Fibroblast of skin of right quadriceps (primary cell): ENCODE results near the gene NPTX1.
A peak's percentile ranks its signal among the peaks of the same experiment; 100 is the strongest.

ENCODE experiments used
- DNase-seq: peaks from one replicate; pipeline ENCODE4 v3.0.0-alpha.2; 2013

The NPTX1 gene

DNA sequence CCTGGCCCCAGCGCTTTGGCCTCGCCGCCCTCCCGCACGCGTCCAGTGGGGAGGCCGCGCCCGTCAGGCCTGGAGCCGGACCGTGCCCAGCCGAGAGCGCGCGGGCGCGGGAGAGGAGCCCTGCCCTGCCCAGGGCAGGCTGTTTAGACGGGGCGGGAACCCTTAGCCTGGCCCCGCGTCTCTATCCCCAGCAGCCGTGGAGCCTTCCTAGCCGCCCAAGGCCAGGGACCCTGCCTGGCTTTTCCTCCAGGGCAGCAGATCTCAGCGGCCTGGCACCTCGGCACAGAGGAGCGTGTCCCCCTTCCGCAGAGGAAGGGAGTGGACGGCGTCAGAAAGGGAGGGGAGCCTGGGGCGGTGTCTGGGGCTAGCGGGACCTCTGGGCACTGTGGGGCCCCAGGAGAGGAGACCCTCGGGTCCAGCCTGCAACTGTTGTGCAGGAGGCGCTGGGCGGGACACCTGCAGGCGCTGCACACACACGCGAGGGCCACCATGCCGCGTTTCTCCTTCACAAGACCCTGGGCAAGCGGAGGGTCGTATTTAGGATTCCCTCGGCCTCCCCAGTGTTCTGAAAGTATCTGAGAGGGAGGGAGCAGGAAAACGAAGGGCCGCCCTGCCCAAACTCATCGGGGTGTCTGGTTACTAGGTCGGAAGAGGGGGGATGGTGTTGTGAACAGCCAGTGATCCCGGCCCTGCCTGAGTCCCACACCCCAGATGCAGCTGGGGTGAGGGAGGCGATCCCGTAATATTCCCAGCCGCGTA is 2.3 kb upstream of the NPTX1 start:
- no peak for DNase-seq

DNA sequence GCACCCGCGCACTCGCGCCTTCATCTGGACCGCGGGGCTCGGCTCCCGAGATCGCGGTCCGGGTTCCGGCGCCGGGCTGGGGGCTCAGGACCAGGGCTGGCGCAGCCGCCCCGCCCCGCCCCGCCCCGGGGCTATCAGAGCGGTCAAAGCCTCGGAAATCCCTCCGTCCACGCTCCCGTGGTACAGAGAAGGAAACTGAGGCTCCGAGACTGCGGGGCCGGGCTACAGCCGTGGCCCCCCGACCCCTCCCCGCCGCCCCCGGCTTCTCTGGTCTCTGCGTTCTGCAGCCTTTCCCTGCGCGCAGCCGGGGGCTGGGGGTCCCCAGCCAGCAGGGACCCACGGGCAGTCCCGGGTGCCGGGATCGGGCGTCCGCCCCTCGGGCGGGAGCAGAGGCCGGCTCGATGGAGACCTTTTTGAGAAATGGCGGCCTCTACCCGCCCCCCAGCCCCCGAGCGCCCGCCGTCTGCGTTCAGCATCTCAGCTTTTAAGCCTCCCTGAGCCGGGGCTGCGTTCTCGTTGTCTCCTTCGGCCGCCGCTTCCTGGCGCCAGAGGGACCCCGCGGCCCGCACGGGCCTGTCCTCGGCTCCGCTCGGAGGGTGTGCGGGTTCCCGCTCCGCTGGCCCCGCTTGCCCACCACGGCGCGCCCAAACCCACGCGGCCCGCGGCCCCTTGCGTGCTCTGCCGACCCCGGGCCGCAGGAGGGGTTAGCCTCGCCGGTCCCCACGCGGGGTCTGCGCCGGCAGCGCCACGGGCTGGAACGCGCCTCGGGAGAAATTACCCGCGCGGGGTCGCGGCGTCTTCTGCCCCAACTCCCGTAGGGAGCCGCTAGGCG is 1.5 kb upstream of the NPTX1 start:
- DNase-seq, result peak; percentile 50

DNA sequence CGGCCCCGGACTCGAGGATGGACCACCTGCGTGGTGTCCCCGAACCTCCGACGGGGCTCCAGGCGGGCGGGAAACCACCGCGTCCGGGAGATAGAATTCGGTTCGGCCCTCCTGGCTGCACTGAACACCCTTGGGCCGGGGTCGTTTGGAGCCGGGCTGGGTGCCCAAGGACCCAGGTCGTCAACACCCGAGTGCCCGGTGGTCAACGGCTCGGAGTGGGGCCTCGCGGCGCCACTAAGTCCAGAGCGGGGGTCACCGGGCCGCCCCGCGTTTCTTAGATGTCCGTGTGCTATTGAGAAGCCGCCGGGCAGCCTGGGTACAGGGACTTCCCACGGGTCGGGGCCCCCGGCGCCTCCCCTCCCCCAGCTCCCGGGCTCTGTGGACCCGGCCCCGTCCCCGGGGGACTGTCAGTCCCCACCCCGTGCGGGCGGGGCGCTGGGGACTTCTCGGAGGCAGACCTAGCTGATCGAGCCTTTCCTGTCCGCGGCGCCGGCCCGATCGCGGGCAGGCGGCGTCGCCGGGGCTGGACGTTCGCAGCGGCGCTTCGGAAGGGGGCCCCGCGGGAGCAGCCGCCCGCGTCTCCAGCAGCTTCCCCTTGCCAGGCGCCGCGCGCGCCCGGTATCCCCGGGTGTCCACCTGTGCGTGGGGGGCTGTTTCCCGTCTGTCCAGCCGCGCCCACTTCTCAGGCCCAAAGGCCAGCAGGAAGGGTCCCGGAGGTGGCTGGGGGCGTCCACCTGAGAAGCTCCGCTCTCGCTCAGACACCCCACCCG is 655 bp upstream of the NPTX1 start:
- DNase-seq, result no peak

DNA sequence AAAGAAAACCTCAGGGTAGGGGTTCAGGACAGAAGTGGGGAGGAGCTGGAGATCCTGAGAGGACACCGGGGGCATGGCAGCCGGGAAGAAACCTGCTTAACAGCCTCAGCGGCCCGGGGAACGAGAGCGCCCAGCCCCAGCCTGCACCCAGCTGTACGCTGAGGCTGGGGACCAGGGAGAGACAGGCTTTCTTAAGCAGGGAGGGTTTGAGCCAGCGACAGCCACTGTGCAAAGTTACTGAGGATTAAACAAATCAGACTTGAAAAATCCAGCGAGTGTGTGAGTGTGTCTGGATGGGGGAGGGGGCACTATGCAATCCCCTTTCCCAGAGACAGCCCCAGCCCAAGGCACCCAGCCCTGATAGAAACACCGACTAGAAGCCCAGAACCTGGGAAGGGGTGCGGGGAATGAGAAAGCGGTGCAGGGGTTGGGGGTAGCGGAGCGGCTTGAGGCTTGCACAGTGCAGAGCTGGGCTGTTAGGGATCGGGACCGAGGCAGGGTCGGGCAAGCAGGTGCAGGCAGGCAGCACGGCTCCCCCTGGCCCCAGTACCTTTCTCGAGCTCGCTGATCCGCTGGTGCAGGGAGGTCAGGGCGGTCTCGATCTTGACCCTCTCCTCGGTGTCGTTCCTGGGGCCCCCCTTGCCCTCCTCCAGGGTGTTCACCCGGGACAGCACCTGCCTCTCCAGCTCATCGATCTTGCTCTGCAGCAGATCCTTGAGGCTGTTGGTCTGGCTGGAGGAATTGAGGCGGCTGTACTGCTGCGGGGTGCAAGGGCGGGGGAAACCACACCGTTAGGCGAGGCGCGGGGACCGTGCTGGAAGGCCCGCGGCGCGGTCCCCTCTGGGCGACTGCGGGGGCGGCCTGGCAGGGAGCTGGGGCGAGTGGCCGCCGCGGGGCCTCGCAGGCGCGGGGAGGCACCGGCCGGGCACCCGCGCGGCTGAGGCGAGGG is 1.2 kb downstream of the NPTX1 start:
- no peak for DNase-seq

DNA sequence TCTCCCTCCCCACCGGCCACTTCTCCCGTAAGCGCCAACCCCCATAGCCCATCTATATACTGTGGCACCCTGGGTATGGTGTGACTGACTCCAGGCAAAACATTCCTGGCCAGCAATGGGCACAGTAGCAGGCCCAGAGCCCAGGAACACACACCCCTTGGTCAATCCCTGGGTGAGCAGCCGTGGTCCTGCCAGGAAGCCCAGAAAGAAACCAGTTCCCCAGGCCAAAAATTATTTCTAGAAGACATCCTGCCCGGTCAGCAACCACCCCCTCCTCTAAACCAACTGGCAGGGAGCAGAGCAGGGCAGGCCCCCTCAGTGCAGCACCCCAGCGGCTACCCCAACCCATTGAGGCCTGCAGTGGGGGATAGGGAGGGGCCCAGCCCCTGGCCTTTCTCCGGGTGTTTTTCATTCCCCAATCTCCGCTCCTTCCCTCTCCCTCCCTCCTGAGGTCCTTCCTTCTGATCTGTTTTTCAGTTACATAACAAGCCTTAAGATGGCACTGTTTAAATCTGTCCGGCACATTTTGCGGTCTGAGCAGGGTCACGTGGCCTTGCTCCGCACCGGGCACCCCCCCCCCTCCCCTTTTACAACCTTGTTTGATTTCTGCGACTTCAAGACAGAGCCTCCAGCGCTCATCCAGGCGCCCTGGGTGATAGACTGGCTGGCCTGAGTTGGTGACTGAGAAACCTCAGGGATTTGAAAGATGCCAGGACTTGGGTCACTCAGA is 2.0 kb downstream of the NPTX1 start:
- DNase-seq, result peak; percentile 13

DNA sequence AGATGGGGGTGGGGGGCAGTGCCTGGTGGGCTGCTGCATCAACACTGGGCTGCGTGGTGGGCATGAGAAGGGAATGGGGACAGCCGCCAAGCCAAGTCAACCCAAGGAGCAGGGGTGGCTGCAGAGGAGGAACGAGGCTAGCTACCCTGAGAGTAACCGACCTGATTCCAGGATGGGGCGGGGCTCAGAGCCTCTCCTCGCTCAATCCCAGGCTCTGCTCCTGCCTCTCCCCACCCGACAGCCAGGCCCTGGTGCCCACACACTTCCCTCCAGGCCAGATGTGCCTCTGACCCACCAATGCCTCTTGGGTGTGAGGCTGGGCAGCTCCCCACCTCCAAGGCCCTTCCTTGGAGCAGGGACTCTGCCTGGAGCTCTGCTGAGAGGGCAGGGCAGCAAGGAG is 2.7 kb downstream of the NPTX1 start:
- no peak for DNase-seq

DNA sequence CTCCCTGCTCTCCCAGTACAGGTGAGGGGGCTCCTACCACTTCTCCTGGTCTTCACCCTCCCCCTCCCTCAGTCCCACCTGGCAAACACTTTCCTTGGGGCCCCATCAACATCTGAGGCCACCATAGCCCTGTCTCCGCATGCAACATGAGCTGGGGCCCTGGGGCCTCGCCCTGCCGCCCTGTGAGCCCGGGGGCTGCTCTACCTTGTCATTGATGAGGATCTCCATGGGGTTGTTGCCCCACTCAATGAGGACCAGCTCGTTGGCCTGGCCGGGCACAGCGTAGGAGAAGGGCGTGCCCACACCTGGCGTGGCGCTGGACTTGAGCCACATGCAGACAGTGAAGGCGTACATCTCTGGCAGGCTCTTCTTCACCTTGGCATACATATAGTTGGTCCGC is 3.4 kb downstream of the NPTX1 start:
- no peak for DNase-seq

DNA sequence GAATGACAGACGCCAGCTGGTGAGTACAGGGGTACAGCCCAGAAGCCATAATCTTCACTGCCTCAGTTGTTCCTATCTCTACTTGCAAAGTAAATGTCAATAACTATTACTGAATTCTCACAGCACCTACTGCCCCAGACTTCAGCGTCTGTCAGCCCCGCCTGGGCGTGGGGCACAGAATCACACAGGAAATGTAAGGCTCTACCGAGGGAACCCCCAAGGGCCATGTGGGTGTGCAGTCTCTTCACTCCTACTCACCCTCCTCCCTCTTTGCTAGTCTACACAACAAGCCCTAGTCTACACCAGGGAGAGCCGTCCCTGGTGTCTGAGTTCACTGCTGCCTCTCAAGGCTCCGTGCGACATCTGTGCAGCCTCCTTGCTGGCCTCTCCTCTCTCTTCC is 4.5 kb downstream of the NPTX1 start:
- DNase-seq, result no peak

DNA sequence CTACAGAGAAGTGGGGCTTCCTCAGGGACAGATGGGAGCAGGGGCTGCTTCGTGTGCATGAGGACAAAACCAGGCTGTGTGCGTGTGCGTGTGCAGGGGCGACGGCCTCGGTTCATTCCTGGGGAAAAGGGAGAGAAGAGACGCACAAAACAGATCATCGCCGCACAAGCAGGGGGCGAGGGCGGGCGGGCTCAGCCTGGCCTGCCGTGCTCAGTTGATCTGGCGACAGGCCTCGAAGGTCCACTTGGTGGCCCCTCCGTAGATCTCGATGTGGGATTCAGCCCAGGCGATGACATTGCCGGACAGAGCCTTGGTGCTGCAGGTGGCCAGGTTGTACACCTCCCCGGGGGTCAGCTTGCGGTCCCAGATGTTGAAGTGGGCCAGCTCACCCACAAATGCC is 5.8 kb downstream of the NPTX1 start:
- DNase-seq, result no peak

DNA sequence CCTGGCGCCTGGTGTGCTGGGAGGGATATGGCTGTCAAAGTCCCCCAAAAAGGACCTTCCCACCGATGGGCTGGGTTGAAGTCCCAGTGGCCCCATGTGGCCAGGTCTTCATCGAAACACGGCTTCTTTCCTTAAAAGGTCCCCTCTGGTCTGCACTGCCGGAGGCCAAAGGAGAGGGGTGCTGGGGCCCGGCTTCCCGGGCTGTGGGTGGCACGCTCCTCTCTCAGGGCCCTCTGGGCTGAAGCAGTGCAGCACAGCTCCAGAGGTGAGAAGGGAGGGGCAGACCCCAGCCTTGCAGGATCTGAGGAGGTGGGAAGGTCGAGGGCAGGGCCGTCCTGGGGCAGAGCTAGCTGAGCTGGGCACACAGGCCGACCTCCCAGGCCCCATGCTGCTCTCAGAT is 6.7 kb downstream of the NPTX1 start:
- DNase-seq, result no peak

DNA sequence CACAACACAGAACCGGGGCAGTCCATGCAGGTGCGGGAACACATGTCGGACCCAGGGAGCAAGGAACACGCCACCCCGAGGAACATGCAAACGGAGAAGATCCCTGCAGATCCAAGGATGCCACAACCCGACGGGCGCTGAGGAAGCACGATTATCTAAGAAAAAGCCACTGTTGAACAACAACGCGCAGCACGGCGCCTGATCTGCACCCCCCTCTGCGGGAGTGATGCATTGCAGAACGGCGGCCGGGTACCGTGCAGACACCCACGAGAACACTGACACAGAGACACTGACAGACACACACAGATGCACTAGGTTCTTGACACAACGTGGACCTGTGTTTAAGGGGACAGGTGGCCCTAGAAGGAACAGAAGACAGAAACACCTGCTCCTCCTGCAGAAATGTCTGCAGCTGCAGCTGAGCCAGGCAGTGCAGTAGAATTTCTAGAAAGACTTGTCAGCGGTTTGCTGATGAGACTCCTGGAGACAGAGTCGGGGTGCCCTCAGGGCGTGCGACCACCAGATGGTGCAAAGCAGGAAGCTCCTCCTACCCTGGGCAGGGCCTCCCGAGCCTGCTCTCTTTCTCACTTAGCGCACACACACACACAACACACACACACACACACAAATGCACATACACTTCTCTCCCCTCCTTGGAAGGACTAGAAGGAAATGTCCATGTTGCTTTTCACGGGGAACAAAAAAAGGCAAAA is 7.5 kb downstream of the NPTX1 start:
- DNase-seq, result no peak

DNA sequence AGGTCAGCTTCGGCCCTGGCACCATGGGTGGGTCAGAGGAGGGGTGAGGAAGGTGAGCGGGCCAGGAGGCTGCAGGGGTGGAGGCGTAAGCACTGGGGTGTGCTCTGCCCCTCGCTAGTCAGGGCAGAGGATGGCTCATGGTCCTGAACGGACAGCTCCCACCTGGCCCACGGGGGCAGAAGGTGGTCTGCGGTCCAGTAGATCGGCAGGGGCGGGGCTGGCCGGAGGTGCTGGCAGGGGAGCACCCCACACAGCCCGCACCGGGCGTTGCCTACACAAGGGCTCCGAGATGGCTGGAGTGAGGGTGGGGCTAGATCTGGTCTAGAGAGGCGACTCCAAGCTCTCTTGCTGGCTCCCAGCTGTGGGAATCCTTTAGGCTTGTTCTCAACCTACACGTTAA is 8.2 kb downstream of the NPTX1 start:
- no peak for DNase-seq

DNA sequence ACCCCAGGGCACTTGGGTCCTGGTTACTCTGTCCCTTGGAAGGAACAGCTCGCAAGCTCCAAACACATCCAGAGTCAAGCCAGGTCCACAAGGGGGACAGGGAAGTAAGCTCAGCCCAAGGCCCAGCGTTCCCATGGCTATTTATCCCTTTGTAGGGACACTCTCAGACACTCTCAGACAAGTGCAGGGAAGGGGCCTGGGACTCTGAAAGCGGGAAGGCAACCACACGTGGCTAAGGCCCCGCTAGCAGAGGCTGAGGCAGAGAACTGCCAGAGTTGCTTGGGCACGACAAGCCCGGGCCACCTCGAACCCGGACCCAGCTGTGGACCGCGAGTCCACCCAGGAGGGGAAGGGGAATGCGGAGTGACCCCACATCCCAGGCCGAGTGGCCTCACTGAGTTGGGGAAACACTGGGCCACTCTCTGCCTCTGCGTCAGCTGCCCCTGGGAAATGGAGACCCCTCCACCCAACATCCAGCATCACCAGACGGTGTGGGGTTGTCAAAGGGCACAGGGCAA is 10.2 kb downstream of the NPTX1 start:
- no peak for DNase-seq

DNA sequence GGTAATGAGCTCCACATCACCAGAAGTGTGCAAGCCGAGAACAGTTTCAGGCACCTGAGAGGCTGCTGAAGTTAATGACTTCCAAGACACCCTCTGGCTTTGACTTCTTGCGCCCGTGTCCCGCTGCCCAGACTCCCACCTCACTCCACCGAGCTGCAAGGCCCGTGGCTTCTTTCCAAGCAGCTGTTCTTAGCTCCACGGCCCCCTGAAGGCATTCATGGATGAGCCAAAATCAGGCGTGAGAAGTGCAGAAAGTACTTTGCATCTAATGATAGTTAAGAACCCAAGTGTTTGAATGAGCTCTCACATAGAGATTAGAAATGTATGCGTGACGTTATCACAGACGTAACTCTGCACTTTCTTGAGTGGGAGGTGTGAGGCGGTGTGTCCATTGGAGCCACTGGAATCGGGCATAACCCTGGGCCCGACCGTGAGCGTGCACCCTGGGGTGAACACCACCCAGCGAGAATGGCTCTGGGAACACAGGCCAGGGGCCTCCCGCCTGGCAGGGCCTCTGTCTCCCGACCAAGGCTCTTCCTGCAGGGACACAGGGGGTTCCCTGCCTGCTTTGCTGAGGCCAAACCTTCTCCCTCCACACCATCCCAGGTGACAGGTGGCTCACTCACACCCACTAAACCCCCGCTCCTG is 11.0 kb downstream of the NPTX1 start:
- no peak for DNase-seq

DNA sequence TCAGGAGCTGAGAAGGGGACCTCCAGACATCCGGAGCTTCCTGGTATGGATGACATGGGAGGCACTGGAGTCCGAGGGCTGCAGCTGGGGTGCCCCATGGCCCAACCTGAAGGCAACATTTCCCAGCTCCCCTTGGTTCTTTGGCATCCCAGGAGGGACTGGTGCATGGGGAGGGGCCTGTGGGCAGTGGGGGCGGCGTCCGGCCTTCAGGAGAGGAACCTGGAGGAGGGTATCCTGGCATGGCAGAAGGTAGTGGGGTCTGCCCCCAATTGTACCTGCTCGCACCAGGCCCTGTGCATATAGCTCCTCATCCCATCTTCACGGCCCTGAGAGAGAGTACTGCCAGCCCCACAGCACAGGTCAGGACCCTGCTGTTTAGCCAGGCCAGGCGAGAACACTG is 11.9 kb downstream of the NPTX1 start:
- DNase-seq, result no peak

DNA sequence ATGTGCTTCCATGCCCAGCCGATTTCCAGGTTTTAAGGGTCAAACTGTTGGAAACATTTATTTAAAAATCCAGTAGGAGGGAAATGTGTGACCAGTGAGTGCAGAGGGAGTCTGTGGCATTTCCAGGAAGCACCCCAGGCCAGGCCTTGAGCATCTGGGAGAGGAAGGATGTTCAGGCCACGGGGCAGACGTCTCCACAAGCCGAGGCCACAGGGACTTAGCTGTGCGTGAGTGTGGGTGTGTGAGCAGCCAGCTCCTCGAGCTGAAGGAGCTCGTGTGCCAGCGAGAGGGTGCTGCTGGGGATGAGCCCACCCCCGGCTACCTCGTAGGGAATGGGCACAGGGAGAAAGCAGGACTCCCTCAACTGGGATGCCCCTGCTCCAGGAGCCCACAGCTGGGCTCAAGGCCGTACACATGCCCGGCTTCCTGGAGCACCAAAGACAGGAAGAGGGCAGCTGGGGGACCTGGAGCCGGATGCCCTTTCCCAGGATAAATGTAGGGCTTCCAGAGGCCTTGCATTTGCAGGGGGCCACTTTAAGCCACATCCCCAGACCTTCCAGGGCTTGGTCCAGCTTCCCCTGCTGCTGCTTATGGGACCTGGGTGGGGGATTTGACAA is 12.5 kb downstream of the NPTX1 start:
- DNase-seq, result no peak

DNA sequence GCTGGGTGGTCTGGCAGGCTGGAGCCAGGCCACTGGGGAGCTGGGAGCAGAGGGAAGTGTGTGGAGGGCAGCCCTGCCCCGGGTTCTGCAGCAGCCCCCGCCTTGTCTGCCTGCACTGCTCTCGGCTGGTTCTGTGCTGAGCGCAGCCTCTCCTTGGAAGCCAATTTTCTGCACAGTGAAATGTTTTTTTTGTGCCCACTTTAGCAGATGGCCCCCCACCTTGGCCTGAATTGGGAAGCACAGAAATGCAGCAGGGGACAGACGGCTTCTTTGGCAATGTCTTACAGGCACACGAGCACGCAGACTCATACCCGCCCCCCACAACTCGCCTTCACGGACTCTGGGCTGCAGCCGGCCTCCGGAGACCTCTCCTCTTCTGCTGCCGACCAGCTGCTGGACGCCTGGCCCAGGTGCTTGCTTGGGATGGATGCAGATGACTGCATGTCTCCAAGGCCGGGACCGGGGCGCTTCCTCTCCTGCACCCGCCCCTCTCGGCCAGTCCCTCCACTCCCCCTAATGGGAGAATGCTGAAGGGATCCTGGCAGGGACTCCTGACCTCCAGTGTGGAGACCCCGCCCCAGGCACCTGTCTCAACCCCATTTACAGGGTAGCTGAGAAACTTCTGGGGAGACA is 14.8 kb downstream of the NPTX1 start:
- DNase-seq, result no peak

DNA sequence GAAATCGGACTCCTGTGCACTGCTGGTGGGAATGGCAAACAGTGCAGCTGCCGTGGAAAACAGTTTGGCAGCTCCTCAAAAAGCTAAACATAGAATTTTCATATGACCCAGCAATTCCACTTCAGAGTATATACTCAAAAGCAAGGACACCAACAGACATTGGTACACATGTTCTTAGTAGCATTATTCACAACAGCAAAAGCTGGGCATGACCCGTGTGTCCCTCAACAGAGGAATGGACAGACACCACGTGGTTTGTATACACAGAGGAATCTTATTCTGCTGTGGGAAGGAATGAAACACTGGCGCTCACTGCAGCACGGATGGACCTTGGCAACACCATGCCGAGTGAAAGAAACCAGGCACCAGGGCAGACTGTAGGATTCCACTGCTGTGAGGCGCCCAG is 16.0 kb downstream of the NPTX1 start:
- no peak for DNase-seq

DNA sequence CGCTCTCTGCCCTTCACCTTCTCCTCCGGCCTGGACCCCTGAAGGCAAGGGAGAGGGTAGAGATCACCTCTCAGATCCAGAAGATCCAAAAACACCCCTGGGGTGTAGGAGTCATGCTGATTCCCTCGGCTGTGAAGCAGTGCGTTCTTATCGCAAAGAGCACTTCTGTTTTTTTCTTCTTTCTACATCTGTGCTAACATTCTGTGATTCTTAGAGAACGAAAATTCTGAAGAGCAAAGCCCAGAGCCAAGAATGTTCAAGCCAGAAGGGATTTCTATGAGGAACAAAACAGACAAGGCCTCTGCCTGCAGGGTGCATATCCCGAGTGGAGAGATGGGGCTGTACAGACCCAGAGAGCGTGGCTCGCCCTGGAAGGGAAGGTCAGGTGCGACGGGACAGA is 17.2 kb downstream of the NPTX1 start:
- DNase-seq, result no peak
